Measurements from ENCODE around the gene APOBEC3A.
"Not testable (repeated sequence)": the region's sequence is repeated elsewhere in the genome, so short reads cannot be mapped to it uniquely, and the experiment has no call there.

The APOBEC3A gene

GRCh38 chr22:38958651-38958943 is 1.2 kb downstream of the APOBEC3A start:
- ATAC-seq, DNase-seq: not testable (repeated sequence)

- ATAC-seq (no peak), DNase-seq (no peak)
Measured at GRCh38 chr22:38959590-38959989, 2.2 kb downstream of the APOBEC3A start.

GRCh38 chr22:38960673-38961072 is 3.3 kb downstream of the APOBEC3A start:
- not testable (repeated sequence) for ATAC-seq, DNase-seq

- DNase-seq, ATAC-seq: not testable (repeated sequence)
Measured at GRCh38 chr22:38963291-38963738, 5.9 kb downstream of the APOBEC3A start.

- DNase-seq (no peak), ATAC-seq (no peak)
Measured at GRCh38 chr22:38963872-38964271, 6.5 kb downstream of the APOBEC3A start.

GRCh38 chr22:38964306-38964705 is 6.9 kb downstream of the APOBEC3A start:
- no peak for DNase-seq
- ATAC-seq, result peak; percentile 32

GRCh38 chr22:38964989-38965388 is 7.6 kb downstream of the APOBEC3A start:
- no peak for DNase-seq
- no peak for ATAC-seq

- no peak for DNase-seq
- ATAC-seq, result no peak
Measured at GRCh38 chr22:38965614-38966379, 8.4 kb downstream of the APOBEC3A start.

- DNase-seq (no peak), ATAC-seq (no peak)
Measured at GRCh38 chr22:38966380-38966702, 8.9 kb downstream of the APOBEC3A start.

GRCh38 chr22:38966942-38967341 is 9.5 kb downstream of the APOBEC3A start:
- ATAC-seq (no peak), DNase-seq (no peak)

GRCh38 chr22:38967451-38968450 is 10.3 kb downstream of the APOBEC3A start:
- DNase-seq (no peak), ATAC-seq (no peak)

- no peak for ATAC-seq
- no peak for DNase-seq
Measured at GRCh38 chr22:38968801-38969200, 11.4 kb downstream of the APOBEC3A start.

GRCh38 chr22:38970551-38970950 is 13.1 kb downstream of the APOBEC3A start:
- DNase-seq (no peak), ATAC-seq (no peak)

- DNase-seq (no peak), ATAC-seq (no peak)
Measured at GRCh38 chr22:38971202-38971601, 13.8 kb downstream of the APOBEC3A start.

- ATAC-seq, result no peak
- DNase-seq, result no peak
Measured at GRCh38 chr22:38971791-38972190, 14.4 kb downstream of the APOBEC3A start.

- no peak for ATAC-seq
- no peak for DNase-seq
Measured at GRCh38 chr22:38972558-38972957, 15.1 kb downstream of the APOBEC3A start.

GRCh38 chr22:38973289-38974169 is 16.1 kb downstream of the APOBEC3A start:
- no peak for ATAC-seq
- DNase-seq, result peak; percentile 34

GRCh38 chr22:38974170-38974825 is 16.9 kb downstream of the APOBEC3A start:
- ATAC-seq (no peak), DNase-seq (no peak)

- ATAC-seq (no peak), DNase-seq (no peak)
Measured at GRCh38 chr22:38974826-38975175, 17.4 kb downstream of the APOBEC3A start.

- not testable (repeated sequence) for ATAC-seq, DNase-seq
Measured at GRCh38 chr22:38977289-38977688, 19.9 kb downstream of the APOBEC3A start.

- not testable (repeated sequence) for DNase-seq, ATAC-seq
Measured at GRCh38 chr22:38980587-38980986, 23.2 kb downstream of the APOBEC3A start.
